B cell (primary cell): Measurements from ENCODE around the gene ARHGAP4.

ENCODE experiments used
- EZH2 ChIP-seq: IDR thresholded peaks from 2 replicates; pipeline ENCODE4 v1.6.1; 2012; ENCODE audit warnings: borderline replicate concordance, low read depth, mild to moderate bottlenecking, moderate library complexity, low read length; ENCODE audit not compliant: insufficient read depth, poor library complexity, severe bottlenecking
- TF ChIP-seq, protein P1 (sequence below): fragments of 200-600 bp; IDR thresholded peaks from one replicate; pipeline ENCODE4 v1.8.0; 2022; ENCODE audit warnings: antibody characterized with exemption, mild to moderate bottlenecking

DNA sequence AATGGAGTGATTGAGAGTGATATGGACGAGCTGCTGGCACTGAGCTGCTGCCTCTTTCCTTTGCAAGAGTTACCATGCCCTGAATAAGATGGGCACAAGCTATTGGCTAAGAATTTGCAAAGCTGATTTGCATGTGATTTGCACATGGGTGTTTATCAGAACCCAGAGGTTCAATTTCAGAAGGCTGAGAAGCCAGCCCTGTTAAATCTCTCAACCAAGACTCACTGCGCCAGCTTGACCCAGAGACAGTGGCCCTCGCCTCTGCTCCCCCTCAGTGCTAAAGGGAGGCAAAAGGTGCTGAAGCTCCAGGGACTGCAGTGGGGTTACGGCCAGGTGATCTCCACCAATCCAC lies 701 bp downstream of the ARHGAP4 start:
- TF ChIP-seq, protein P1, sequence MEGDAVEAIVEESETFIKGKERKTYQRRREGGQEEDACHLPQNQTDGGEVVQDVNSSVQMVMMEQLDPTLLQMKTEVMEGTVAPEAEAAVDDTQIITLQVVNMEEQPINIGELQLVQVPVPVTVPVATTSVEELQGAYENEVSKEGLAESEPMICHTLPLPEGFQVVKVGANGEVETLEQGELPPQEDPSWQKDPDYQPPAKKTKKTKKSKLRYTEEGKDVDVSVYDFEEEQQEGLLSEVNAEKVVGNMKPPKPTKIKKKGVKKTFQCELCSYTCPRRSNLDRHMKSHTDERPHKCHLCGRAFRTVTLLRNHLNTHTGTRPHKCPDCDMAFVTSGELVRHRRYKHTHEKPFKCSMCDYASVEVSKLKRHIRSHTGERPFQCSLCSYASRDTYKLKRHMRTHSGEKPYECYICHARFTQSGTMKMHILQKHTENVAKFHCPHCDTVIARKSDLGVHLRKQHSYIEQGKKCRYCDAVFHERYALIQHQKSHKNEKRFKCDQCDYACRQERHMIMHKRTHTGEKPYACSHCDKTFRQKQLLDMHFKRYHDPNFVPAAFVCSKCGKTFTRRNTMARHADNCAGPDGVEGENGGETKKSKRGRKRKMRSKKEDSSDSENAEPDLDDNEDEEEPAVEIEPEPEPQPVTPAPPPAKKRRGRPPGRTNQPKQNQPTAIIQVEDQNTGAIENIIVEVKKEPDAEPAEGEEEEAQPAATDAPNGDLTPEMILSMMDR: no peak
- no peak for TF ChIP-seq EZH2
